Measurements from ENCODE around the gene VSTM4.

Gene VSTM4

GRCh38 chr10:49033939-49034338, 81.4 kb downstream of the VSTM4 start:
- Histone ChIP-seq H3K9me3 (no peaks in the 10 kb centered on the region), H3K4me1 (no peaks in the 10 kb centered on the region), H3K36me3 (peaks cover 6 to 12% (median 9%) of the 10 kb centered on the region in 3 donors), H3K27ac (no peak overlapping the region), H3K27me3 (no peaks in the 10 kb centered on the region), H3K4me3 (no peak overlapping the region)
- TF ChIP-seq CTCF (IDR thresholded peaks at IDR 0.05): no peak
- no peak for DNase-seq
- intact Hi-C loops (cut with DNase I; ENCODE audit: low total_unique reads): no loop called here

- Histone ChIP-seq H3K27me3 (no peaks in the 10 kb centered on the region), H3K4me3 (no peak overlapping the region), H3K9me3 (no peaks in the 10 kb centered on the region), H3K27ac (no peak overlapping the region), H3K4me1 (peaks cover 0 to 3% (median 2%) of the 10 kb centered on the region in 4 donors), H3K36me3 (peaks cover 0 to 11% (median 9%) of the 10 kb centered on the region in 3 donors)
- DNase-seq: no peak
- intact Hi-C loops (cut with DNase I; ENCODE audit: low total_unique reads): no loop called here
- TF ChIP-seq CTCF (IDR thresholded peaks at IDR 0.05): no peak
Observed at GRCh38 chr10:49029666-49030065, 85.7 kb downstream of the VSTM4 start.

GRCh38 chr10:49028639-49029038, 86.7 kb downstream of the VSTM4 start:
- H3K9me3 ChIP-seq: no peaks in the 10 kb centered on the region
- no peak for DNase-seq
- H3K27me3 ChIP-seq: no peaks in the 10 kb centered on the region
- H3K4me3 ChIP-seq: no peak overlapping the region
- peaks cover 0 to 12% (median 10%) of the 10 kb centered on the region in 4 donors for H3K4me1 ChIP-seq
- intact Hi-C loops (cut with DNase I; ENCODE audit: low total_unique reads): no loop called here
- no peak for TF ChIP-seq CTCF (IDR thresholded peaks at IDR 0.05)
- H3K27ac ChIP-seq: no peak overlapping the region
- H3K36me3 ChIP-seq: peaks cover 0 to 11% (median 9%) of the 10 kb centered on the region in 3 donors

- Histone ChIP-seq H3K36me3 (no peaks in the 10 kb centered on the region), H3K4me3 (no peak overlapping the region), H3K27me3 (no peaks in the 10 kb centered on the region), H3K9me3 (no peaks in the 10 kb centered on the region), H3K27ac (peak overlapping the region; percentile 56 to 75), H3K4me1 (peaks cover 0 to 20% (median 10%) of the 10 kb centered on the region in 4 donors)
- TF ChIP-seq CTCF (IDR thresholded peaks at IDR 0.05): no peak
- DNase-seq: no peak
- intact Hi-C loops (cut with DNase I; ENCODE audit: low total_unique reads): no loop called here
Observed at GRCh38 chr10:49025347-49025983, 89.9 kb downstream of the VSTM4 start.

GRCh38 chr10:49024484-49024883, 90.8 kb downstream of the VSTM4 start:
- H3K9me3 ChIP-seq: no peaks in the 10 kb centered on the region
- H3K4me1 ChIP-seq: peaks cover 0 to 20% (median 10%) of the 10 kb centered on the region in 4 donors
- no peak overlapping the region for H3K4me3 ChIP-seq
- DNase-seq: no peak
- TF ChIP-seq CTCF (IDR thresholded peaks at IDR 0.05): no peak
- H3K27me3 ChIP-seq: no peaks in the 10 kb centered on the region
- peak overlapping the region; percentile 56 to 75 for H3K27ac ChIP-seq
- H3K36me3 ChIP-seq: peaks cover 0 to 1% (median under 1%) of the 10 kb centered on the region in 3 donors
- intact Hi-C loops (cut with DNase I; ENCODE audit: low total_unique reads): no loop called here

Measured in tibial artery (tissue), 4 donors.